CD4-positive, alpha-beta memory T cell (primary cell): Measurements from ENCODE around the gene FRMPD4. TPM values are rescaled to one million over a fixed set of nuclear protein-coding genes. Genes with fewer than 3 reads are reported as not detected.

Source experiments
- CTCF ChIA-PET: fragments of 350-600 bp; sonication (Branson Sonifier 250); formaldehyde crosslinking; loops from one replicate; lab custom pipeline; 2021; ENCODE audit warnings: inconsistent platforms; ENCODE audit not compliant: partially characterized antibody; lab: Charles Lee
- POLR2A ChIA-PET: fragments of 350-600 bp; sonication (Branson Sonifier 250); formaldehyde crosslinking; loops from one replicate; lab custom pipeline; 2021; ENCODE audit not compliant: partially characterized antibody; lab: Charles Lee
- DNase-seq, 5 donors: peaks; one replicate each; pipeline versions ENCODE4 v3.0.0 to v3.0.0-alpha.2; 2020 to 2022; ENCODE audit warnings: mixed read lengths in 1 of 5
- H3K27ac ChIP-seq: one replicate; pipeline ENCODE4 v1.7.0; 2013; ENCODE audit warnings: low read depth, low read length
- H3K27me3 ChIP-seq: 2 replicates; pipeline ENCODE4 v1.7.0; 2013; ENCODE audit warnings: mild to moderate bottlenecking, low read length, moderate library complexity; ENCODE audit not compliant: insufficient read depth
- H3K36me3 ChIP-seq: 2 replicates; pipeline ENCODE4 v1.7.0; 2013; ENCODE audit warnings: mild to moderate bottlenecking, low read length, moderate library complexity; ENCODE audit not compliant: insufficient read depth
- H3K4me1 ChIP-seq: 2 replicates; pipeline ENCODE4 v1.7.0; 2013; ENCODE audit warnings: mild to moderate bottlenecking, low read length, moderate library complexity; ENCODE audit not compliant: insufficient read depth
- H3K4me3 ChIP-seq, 2 donors: one replicate each; pipeline ENCODE4 v1.7.0; 2013; ENCODE audit warnings: low read length in 2 of 2, mild to moderate bottlenecking in 1 of 2
- H3K9me3 ChIP-seq, 2 donors: one replicate each; pipeline ENCODE4 v1.7.0; 2013; ENCODE audit warnings: low read length in 2 of 2, control low read depth in 1 of 2; ENCODE audit not compliant: control insufficient read depth in 1 of 2
- H3K27ac Mint-ChIP-seq, 7 donors: one replicate each; pipeline ENCODE4 v1.8.0; 2020 to 2021; ENCODE audit warnings: mixed read lengths in 7 of 7, mild to moderate bottlenecking in 6 of 7, inconsistent platforms in 3 of 7, moderate library complexity in 3 of 7
- H3K27me3 Mint-ChIP-seq, 2 donors: one replicate each; pipeline ENCODE4 v1.8.0; 2020 to 2021; ENCODE audit warnings: mixed read lengths in 2 of 2
- H3K36me3 Mint-ChIP-seq, 2 donors: one replicate each; pipeline ENCODE4 v1.8.0; 2020 to 2021; ENCODE audit warnings: mixed read lengths in 2 of 2, inconsistent platforms in 1 of 2, mild to moderate bottlenecking in 1 of 2
- H3K4me1 Mint-ChIP-seq, 4 donors: one replicate each; pipeline ENCODE4 v1.8.0; 2020 to 2021; ENCODE audit warnings: mixed read lengths in 4 of 4, mild to moderate bottlenecking in 1 of 4
- H3K4me3 Mint-ChIP-seq, 8 donors: one replicate each; pipeline ENCODE4 v1.8.0; 2020 to 2021; ENCODE audit warnings: mixed read lengths in 8 of 8, mild to moderate bottlenecking in 7 of 8, moderate library complexity in 6 of 8, inconsistent platforms in 3 of 8
- H3K9me3 Mint-ChIP-seq, 8 donors: one replicate each; pipeline ENCODE4 v1.8.0; 2020 to 2021; ENCODE audit warnings: mixed read lengths in 8 of 8, mild to moderate bottlenecking in 5 of 8, inconsistent platforms in 3 of 8, moderate library complexity in 1 of 8
- intact Hi-C: fragments of 100-400 bp; cut with micrococcal nuclease; formaldehyde crosslinking; loops from one replicate; pipeline ENCODE4 v1.15.1; 2023
- polyA plus RNA-seq, 2 donors: library from polyadenylated mRNA; unstranded; fragments of 300-500 nt; fragmentation: Illumina TruSeq; gene quantifications; one replicate each; pipeline ENCODE4 v1.2.3, GENCODE V29; 2021
- total RNA-seq, 2 experiments: library from RNA; stranded (reverse); gene quantifications; one replicate each; pipeline ENCODE4 v1.2.3, GENCODE V29; 2021

FRMPD4 gene
- total and polyA plus RNA-seq, 4 experiments from 2014 or later: not detected

- no peak overlapping the region for H3K4me3 Mint-ChIP-seq
Observed at GRCh38 chrX:12379671-12380070, 241.4 kb downstream of the FRMPD4 start.

GRCh38 chrX:12383196-12383595 lies 244.9 kb downstream of the FRMPD4 start:
- no peaks in the 10 kb centered on the region for H3K4me1 Mint-ChIP-seq
- H3K27ac Mint-ChIP-seq: no peak overlapping the region
- intact Hi-C loops: no loop called here
- no peaks in the 10 kb centered on the region for H3K27me3 Mint-ChIP-seq
- H3K9me3 ChIP-seq: no peaks in the 10 kb centered on the region
- no peaks in the 10 kb centered on the region for H3K4me1 ChIP-seq
- no peaks in the 10 kb centered on the region for H3K27me3 ChIP-seq
- H3K36me3 ChIP-seq: no peaks in the 10 kb centered on the region
- no peak for DNase-seq
- no peaks in the 10 kb centered on the region for H3K36me3 Mint-ChIP-seq
- ChIA-PET POLR2A (no interaction called here), CTCF (no interaction called here)
- no peak overlapping the region for H3K4me3 Mint-ChIP-seq
- no peaks in the 10 kb centered on the region for H3K9me3 Mint-ChIP-seq
- H3K27ac ChIP-seq: no peak overlapping the region
- no peak overlapping the region for H3K4me3 ChIP-seq

More at GRCh38 chrX:12379671-12380070, 241.4 kb downstream of the FRMPD4 start:
- ChIA-PET CTCF (no interaction called here), POLR2A (no interaction called here)
- H3K27ac ChIP-seq: no peak overlapping the region
- no peaks in the 10 kb centered on the region for H3K36me3 ChIP-seq
- intact Hi-C loops: no loop called here
- no peak for DNase-seq
- no peaks in the 10 kb centered on the region for H3K36me3 Mint-ChIP-seq
- no peaks in the 10 kb centered on the region for H3K27me3 Mint-ChIP-seq
- no peaks in the 10 kb centered on the region for H3K9me3 Mint-ChIP-seq
- H3K4me1 Mint-ChIP-seq: no peaks in the 10 kb centered on the region
- no peaks in the 10 kb centered on the region for H3K4me1 ChIP-seq
- H3K27me3 ChIP-seq: no peaks in the 10 kb centered on the region
- no peaks in the 10 kb centered on the region for H3K9me3 ChIP-seq
- H3K4me3 ChIP-seq: no peak overlapping the region
- no peak overlapping the region for H3K27ac Mint-ChIP-seq

- intact Hi-C loops: no loop called here
- H3K9me3 ChIP-seq: no peaks in the 10 kb centered on the region
- no peaks in the 10 kb centered on the region for H3K27me3 ChIP-seq
- H3K4me3 ChIP-seq: no peak overlapping the region
- DNase-seq: no peak
- no peaks in the 10 kb centered on the region for H3K4me1 ChIP-seq
- Mint-ChIP-seq H3K4me3 (no peak overlapping the region), H3K9me3 (peaks cover 0 to 4% (median 3%) of the 10 kb centered on the region in 8 donors), H3K36me3 (no peaks in the 10 kb centered on the region), H3K27ac (no peak overlapping the region), H3K27me3 (no peaks in the 10 kb centered on the region), H3K4me1 (no peaks in the 10 kb centered on the region)
- ChIA-PET POLR2A (no interaction called here), CTCF (no interaction called here)
- H3K36me3 ChIP-seq: no peaks in the 10 kb centered on the region
- no peak overlapping the region for H3K27ac ChIP-seq
Observed at GRCh38 chrX:12390301-12390700, 252.0 kb downstream of the FRMPD4 start.

- Histone ChIP-seq H3K4me1 (no peaks in the 10 kb centered on the region), H3K27ac (no peak overlapping the region), H3K36me3 (no peaks in the 10 kb centered on the region), H3K4me3 (no peak overlapping the region), H3K9me3 (no peaks in the 10 kb centered on the region), H3K27me3 (no peaks in the 10 kb centered on the region)
- CTCF ChIA-PET: no interaction called here
- Mint-ChIP-seq H3K27ac (no peak overlapping the region), H3K4me3 (no peak overlapping the region), H3K36me3 (no peaks in the 10 kb centered on the region), H3K4me1 (no peaks in the 10 kb centered on the region), H3K27me3 (no peaks in the 10 kb centered on the region), H3K9me3 (peaks cover 0 to 5% (median 0%) of the 10 kb centered on the region in 8 donors)
- no peak for DNase-seq
- POLR2A ChIA-PET: no interaction called here
- intact Hi-C loops: no loop called here
Observed at GRCh38 chrX:12396584-12396983, 258.3 kb downstream of the FRMPD4 start.

DNA sequence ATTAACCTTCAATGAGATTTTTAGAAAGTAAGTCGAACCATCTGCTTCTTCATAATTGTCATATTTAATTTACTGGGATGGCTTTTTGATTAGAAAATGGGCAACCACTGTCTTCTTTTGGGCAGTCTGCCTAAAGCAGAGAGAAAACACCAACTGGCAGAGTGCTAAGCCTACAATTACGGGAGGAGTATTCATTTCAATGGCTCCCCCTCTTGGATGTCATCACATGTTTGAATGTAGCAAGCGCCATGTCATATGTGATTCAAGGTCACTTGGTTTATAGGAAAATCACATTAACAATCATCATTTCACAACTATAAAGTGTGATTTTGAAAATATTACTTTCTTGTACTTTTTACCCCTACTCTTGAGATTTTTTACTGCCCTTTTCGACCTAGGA lies 261.9 kb downstream of the FRMPD4 start:
- Mint-ChIP-seq H3K27ac (no peak overlapping the region), H3K4me1 (no peaks in the 10 kb centered on the region), H3K9me3 (peaks cover 0 to 5% (median 0%) of the 10 kb centered on the region in 8 donors), H3K4me3 (no peak overlapping the region), H3K36me3 (no peaks in the 10 kb centered on the region), H3K27me3 (no peaks in the 10 kb centered on the region)
- H3K4me1 ChIP-seq: no peaks in the 10 kb centered on the region
- DNase-seq: no peak
- H3K4me3 ChIP-seq: no peak overlapping the region
- no peaks in the 10 kb centered on the region for H3K9me3 ChIP-seq
- POLR2A ChIA-PET: no interaction called here
- no peaks in the 10 kb centered on the region for H3K36me3 ChIP-seq
- CTCF ChIA-PET: no interaction called here
- H3K27me3 ChIP-seq: no peaks in the 10 kb centered on the region
- no peak overlapping the region for H3K27ac ChIP-seq
- intact Hi-C loops: no loop called here

DNA sequence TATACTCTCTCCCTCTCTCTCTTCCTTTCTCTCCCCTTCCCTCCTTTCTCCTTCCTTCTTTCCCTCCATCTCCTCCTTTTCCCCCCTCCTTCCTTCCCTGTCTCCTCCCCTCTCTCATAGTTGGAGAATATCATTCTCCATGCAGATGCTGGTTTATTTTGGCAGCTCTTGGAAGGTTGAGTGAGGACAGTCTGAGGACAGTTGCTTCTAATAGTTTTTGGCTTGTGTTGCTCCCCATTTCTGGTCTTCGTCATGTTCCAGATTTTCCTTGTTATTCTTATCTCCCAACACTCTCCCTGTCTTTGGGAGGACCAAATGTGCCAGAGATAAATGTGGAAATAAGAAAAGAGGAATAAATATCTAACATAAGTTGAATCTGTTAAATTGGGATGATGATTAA lies 263.0 kb downstream of the FRMPD4 start:
- CTCF ChIA-PET: no interaction called here

DNA sequence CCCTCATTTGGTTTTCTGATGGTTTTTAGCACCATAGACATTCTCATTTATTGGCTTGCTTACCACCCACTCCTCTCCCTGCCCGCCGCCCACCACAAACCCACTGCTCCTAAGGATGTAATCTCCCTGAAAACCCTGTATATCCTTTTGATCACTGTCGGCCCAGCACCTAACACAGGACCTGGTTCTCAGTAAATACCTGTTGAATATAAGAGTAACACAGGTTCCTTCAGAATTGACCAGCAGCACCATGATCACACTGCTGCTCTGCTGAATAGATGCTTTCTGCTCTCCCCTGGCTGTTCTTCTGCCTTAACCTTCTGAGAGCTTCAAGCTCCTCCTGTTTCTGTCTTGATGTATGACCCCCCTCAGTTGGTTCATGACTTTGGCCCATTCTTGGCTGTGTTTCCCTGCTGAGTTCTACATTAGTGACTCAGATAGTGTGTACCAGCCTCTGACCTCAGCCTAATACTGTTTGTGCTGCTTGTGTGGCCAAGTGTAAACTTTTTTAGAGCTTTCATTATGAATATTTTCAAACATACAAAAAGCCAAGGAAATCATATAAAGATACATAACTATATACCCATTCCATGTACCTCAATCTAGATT lies 265.3 kb downstream of the FRMPD4 start:
- Mint-ChIP-seq H3K4me3 (no peak overlapping the region), H3K27me3 (no peaks in the 10 kb centered on the region), H3K9me3 (peaks cover 0 to 5% (median 0%) of the 10 kb centered on the region in 8 donors), H3K4me1 (no peaks in the 10 kb centered on the region), H3K27ac (no peak overlapping the region), H3K36me3 (no peaks in the 10 kb centered on the region)
- DNase-seq: no peak
- Histone ChIP-seq H3K4me3 (no peak overlapping the region), H3K4me1 (no peaks in the 10 kb centered on the region), H3K27me3 (no peaks in the 10 kb centered on the region), H3K36me3 (no peaks in the 10 kb centered on the region), H3K9me3 (no peaks in the 10 kb centered on the region), H3K27ac (no peak overlapping the region)
- intact Hi-C loops: no loop called here
- ChIA-PET POLR2A (no interaction called here), CTCF (no interaction called here)

More for the DNA sequence above, 263.0 kb downstream of the FRMPD4 start:
- H3K9me3 ChIP-seq: no peaks in the 10 kb centered on the region
- intact Hi-C loops: no loop called here
- no peaks in the 10 kb centered on the region for H3K36me3 ChIP-seq
- H3K27ac ChIP-seq: no peak overlapping the region
- H3K36me3 Mint-ChIP-seq: no peaks in the 10 kb centered on the region
- no peaks in the 10 kb centered on the region for H3K4me1 ChIP-seq
- no peaks in the 10 kb centered on the region for H3K27me3 Mint-ChIP-seq
- no peak overlapping the region for H3K4me3 ChIP-seq
- no peak overlapping the region for H3K4me3 Mint-ChIP-seq
- no peak for DNase-seq
- POLR2A ChIA-PET: no interaction called here
- no peaks in the 10 kb centered on the region for H3K4me1 Mint-ChIP-seq
- H3K9me3 Mint-ChIP-seq: peaks cover 0 to 5% (median 0%) of the 10 kb centered on the region in 8 donors
- H3K27me3 ChIP-seq: no peaks in the 10 kb centered on the region
- H3K27ac Mint-ChIP-seq: no peak overlapping the region
